ENCODE data around the gene TTC21A.

TTC21A gene

GRCh38 chr3:39097716-39098472 is 9.6 kb upstream of the TTC21A start:
- no peak for DNase-seq (ENCODE audit: low read depth)

- DNase-seq (ENCODE audit: low read depth): no peak
Observed at GRCh38 chr3:39098473-39099000, 8.9 kb upstream of the TTC21A start.

- DNase-seq (ENCODE audit: low read depth): no peak
Observed at GRCh38 chr3:39099242-39099641, 8.2 kb upstream of the TTC21A start.

GRCh38 chr3:39099738-39100499 is 7.6 kb upstream of the TTC21A start:
- DNase-seq (ENCODE audit: low read depth): no peak

- no peak for DNase-seq (ENCODE audit: low read depth)
Observed at GRCh38 chr3:39100500-39100886, 7.0 kb upstream of the TTC21A start.

GRCh38 chr3:39101022-39101689 is 6.3 kb upstream of the TTC21A start:
- DNase-seq (ENCODE audit: low read depth): peak; percentile 22

- DNase-seq (ENCODE audit: low read depth): no peak
Observed at GRCh38 chr3:39102504-39103323, 4.8 kb upstream of the TTC21A start.

- no peak for DNase-seq (ENCODE audit: low read depth)
Observed at GRCh38 chr3:39103324-39103693, 4.2 kb upstream of the TTC21A start.

- no peak for DNase-seq (ENCODE audit: low read depth)
Observed at GRCh38 chr3:39103791-39104552, 3.5 kb upstream of the TTC21A start.

GRCh38 chr3:39104961-39105686 is 2.4 kb upstream of the TTC21A start:
- DNase-seq (ENCODE audit: low read depth): no peak

GRCh38 chr3:39105687-39106063 is 1.8 kb upstream of the TTC21A start:
- no peak for DNase-seq (ENCODE audit: low read depth)

GRCh38 chr3:39106281-39106811 is 1.1 kb upstream of the TTC21A start:
- no peak for DNase-seq (ENCODE audit: low read depth)

GRCh38 chr3:39106851-39107387 is 561 bp upstream of the TTC21A start:
- no peak for DNase-seq (ENCODE audit: low read depth)

GRCh38 chr3:39108200-39108710 is 775 bp downstream of the TTC21A start:
- no peak for DNase-seq (ENCODE audit: low read depth)

- no peak for DNase-seq (ENCODE audit: low read depth)
Observed at GRCh38 chr3:39109086-39109485, 1.6 kb downstream of the TTC21A start.

GRCh38 chr3:39110041-39110639 is 2.7 kb downstream of the TTC21A start:
- no peak for DNase-seq (ENCODE audit: low read depth)

GRCh38 chr3:39112113-39112512 is 4.6 kb downstream of the TTC21A start:
- DNase-seq (ENCODE audit: low read depth): no peak

GRCh38 chr3:39112535-39112934 is 5.1 kb downstream of the TTC21A start:
- DNase-seq (ENCODE audit: low read depth): no peak

GRCh38 chr3:39113291-39113690 is 5.8 kb downstream of the TTC21A start:
- no peak for DNase-seq (ENCODE audit: low read depth)
